CD4-positive, alpha-beta T cell treated with Interleukin-6 at 100 ng/mL for 8 hours (primary cell): Measurements from ENCODE around the gene EIF3L.
"Not testable (repeated sequence)": the region's sequence is repeated elsewhere in the genome, so short reads cannot be mapped to it uniquely, and the experiment has no call there.

Experiments
- DNase-seq: peaks from one replicate; pipeline ENCODE4 v3.0.0-alpha.2; 2020; ENCODE audit warnings: mixed read lengths, low spot score

The EIF3L gene

GRCh38 chr22:37849089-37849751 is at the start of gene EIF3L:
TSS of gene EIF3L (plus strand) at chr22:37849419. CDS start at chr22:37849450, 31 bp downstream.
- DNase-seq, result peak; percentile 84

GRCh38 chr22:37799979-37800378 is 49.2 kb upstream of the EIF3L start:
- not testable (repeated sequence) for DNase-seq

- DNase-seq, result no peak
Observed at GRCh38 chr22:37801946-37802309, 47.3 kb upstream of the EIF3L start.

DNA sequence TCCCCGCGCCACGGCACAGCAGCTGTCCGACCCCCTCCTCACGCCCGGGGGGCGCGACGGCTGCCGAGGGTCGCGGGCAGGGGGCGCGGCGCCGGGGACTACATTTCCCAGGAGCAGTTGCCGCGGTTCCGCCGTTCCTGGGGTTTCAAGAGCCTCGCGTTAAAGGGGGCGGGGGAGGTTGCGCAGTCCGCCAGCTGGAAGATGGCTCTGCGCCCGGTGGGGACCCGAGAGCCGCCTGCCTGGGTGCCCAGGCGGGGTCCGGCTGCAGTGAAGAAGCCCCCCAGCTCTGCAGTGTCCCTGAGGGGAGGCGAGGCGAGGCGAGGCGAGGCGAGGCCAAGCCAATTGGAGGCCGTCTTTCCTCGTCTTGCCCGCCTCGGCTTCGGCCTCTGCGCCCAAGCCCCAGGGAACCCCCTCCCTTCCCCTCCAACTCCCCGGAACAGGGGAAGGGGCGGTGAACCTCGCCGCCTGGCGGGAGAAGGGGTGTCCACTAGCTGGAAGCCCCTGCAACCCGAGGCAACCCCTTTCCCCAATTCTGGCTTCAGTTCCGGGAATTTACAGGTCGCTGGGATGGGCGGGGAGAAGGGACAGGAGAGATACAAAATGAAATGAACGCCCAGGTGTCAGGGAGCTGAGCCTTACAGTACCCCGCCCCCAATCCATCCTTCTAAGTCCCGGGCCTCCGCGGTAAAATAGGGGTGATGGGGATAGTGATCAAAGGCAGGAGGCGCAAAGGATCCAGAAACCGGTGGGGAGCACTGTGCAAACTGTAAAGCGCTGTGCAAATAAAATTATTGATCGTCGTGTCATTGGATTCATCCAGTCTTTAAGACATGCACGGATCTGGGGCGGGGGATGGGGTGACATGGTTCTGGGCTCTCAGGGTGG is 46.7 kb upstream of the EIF3L start:
- no peak for DNase-seq

DNA sequence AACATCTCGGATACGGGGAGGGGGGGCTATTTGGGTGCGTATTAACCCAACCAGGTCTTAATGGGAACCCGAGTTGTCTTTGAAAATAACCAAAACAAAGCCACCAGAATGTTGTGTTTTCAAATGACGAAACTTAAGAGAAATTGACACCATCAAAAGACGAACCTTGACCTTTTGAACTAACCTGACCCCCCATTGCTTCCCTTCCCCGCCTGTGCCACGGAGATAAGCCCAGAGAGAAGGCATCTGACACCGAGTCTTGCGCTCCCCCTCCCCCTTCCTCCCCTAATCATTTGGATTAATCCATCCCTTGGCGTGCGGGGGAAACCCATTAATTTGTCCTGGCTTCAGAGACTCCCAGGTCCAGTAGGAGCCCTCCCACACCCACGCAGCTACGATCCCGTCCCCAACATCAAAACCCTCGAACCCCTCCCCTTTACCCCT is 46.0 kb upstream of the EIF3L start:
- DNase-seq, result no peak

DNA sequence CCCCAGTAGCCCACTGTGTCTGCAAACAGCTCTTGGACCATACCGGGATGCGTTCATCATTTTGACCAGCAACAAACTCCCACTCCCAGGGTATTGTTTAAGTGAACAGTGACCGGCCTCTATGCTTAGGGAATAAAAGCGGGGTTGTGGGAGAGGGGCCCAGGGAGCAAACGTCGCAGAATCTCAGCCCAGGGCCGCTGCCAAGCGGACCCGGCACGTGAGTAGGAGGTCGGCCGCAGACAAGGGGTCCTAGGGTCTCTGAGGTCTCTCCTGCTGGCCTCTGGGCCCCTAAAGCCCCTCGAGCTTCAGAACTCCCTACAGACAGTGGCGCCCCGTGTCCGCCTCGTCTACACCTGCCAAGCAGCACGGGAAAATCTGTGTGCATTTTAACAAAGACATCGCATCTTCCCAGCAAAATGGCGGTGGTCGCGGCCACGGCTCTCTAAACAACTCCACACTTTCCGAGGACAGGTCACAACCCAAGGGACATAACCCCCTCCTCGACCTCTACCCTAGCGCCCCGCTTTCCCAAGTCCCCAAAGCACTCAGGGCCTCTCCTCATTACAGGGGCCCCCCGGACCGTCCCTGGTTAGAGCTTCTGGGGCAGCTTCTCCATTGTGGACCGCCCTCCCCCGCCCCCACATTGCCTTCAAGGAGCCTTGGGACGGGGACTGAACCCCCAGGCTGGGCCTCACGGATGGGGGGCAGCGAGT is 45.4 kb upstream of the EIF3L start:
- DNase-seq, result no peak

GRCh38 chr22:37804352-37804880 is 44.8 kb upstream of the EIF3L start:
- DNase-seq, result no peak

GRCh38 chr22:37804881-37805809 is 44.1 kb upstream of the EIF3L start:
- peak; percentile 56 for DNase-seq

GRCh38 chr22:37805810-37806277 is 43.4 kb upstream of the EIF3L start:
- DNase-seq, result no peak

- DNase-seq, result no peak
Observed at GRCh38 chr22:37806409-37807333, 42.5 kb upstream of the EIF3L start.

DNA sequence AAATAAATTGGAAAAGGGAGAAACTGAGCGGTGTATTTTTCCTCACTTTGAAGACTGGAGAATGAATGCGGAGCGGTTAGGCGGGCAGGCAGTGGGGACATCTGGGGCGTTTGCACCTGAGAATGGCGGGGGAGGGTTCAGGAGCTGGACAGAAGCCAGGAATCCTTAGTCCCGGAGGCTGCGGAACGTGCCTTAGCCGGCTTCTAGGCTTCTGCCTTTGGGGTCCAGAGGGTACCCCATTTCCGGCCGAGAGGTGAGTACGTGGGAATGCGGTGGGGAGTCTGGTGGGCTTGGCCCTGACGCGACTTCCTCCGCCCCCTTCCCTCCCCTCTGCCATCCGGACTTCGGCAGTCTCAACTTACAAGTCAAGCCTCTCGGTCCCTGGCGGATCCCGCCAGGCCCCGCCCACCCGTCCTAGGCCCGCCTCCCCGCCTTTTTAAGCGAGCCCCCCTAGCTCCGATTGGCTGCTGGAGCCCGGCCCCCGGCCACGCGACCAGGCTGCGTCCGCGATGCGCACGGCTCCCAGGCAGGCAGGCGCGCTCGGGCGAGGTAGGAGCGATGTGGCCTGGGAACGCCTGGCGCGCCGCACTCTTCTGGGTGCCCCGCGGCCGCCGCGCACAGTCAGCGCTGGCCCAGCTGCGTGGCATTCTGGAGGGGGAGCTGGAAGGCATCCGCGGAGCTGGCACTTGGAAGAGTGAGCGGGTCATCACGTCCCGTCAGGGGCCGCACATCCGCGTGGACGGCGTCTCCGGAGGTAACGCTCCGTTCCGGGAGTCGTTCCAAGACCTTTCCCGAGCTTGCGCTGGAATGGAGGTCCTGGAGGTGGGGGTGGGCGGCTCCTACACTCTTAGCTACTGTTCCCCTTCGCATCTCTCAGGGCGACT is 41.6 kb upstream of the EIF3L start, which contains the start of gene GCAT:
Gene GCAT, plus strand, starts transcription at position 525 of the 884 bp plus-strand sequence. Its CDS starts 34 bp downstream, at position 559.
- peak; percentile 91 for DNase-seq

GRCh38 chr22:37808294-37808657 is 40.9 kb upstream of the EIF3L start:
- DNase-seq, result no peak

- DNase-seq, result no peak
Observed at GRCh38 chr22:37809672-37810333, 39.4 kb upstream of the EIF3L start.

DNA sequence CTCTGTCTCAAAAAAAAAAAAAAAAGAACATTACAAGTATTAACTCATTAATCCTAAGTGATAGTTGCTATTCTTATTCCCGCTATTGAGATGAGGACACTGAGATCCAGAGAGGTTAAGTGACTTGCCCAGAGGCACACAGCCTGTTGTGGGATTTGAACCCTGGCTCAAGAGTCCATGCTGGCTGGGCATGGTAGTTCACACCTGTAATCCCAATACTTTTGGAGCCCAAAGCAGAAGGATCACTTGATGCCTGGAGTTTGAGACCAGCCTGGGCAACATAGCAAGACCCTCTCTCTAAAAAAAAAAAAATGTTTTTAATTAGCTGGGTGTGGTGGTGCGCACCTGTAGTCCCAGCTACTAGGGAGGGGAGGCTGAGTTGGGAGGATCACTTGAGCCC is 37.4 kb upstream of the EIF3L start:
- DNase-seq, result no peak

DNA sequence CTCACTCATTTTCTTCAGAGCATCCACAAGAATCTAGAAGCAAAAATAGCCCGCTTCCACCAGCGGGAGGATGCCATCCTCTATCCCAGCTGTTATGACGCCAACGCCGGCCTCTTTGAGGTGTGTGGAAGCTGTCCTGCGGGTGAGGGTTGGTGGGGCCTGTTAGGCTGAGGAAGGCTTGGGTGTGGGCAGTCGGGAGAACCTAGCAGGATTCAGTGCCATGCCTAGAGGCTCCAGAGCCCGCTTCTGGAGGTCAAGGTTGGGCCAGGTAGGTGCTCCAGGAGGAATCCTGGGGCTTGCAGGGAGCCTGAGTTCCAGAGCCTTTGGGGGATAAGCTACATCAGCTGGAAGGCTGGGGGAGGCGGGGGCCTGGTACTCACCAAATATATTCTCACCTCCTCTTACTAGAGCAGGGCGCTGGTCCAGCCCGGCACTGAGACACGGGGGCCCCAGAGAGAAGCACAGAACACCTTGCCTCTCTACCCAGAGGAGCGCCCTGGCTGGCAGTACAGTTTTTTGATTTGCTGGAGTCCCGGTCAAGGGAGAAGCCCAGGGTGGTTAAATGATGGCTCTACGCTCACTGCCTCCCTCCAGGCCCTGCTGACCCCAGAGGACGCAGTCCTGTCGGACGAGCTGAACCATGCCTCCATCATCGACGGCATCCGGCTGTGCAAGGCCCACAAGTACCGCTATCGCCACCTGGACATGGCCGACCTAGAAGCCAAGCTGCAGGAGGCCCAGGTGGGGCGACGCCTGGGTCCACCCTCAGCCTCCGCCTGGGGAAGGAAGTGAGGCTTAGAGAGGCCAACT is 36.1 kb upstream of the EIF3L start:
- no peak for DNase-seq

GRCh38 chr22:37815593-37815992 is 33.6 kb upstream of the EIF3L start:
- DNase-seq, result no peak

DNA sequence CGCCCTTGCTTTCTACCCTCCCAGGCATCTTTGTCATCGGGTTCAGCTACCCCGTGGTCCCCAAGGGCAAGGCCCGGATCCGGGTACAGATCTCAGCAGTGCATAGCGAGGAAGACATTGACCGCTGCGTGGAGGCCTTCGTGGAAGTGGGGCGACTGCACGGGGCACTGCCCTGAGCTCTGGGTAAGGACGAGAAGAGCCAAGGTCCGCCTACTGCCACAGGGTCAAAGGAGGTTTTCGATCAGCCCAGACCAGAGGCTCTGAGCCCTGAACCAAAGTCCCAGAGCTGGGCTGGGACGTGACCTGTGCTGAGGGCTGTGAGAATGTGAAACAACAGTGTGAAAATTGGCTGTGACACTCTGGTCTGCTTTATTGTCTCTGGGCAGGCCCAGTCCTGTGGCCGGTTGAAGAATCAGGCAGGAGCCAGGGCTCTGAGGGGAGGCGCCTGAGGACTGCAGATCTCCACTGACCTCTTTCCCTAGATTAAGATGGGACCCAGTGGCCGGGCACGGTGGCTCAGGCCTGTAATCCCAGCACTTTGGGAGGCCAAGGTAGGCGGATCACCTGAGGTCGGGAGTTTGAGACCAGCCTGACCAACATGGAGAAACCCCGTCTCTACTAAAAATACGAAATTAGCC is 32.6 kb upstream of the EIF3L start:
- no peak for DNase-seq
